Measurements from ENCODE around the gene GSE1. TPM values are rescaled to one million over a fixed set of nuclear protein-coding genes. Genes with fewer than 3 reads are reported as not detected.

GSE1 gene
- total RNA-seq, 1 experiment from 2014 or later, result 38.4 TPM

GRCh38 chr16:85662976-85663830, 50.1 kb downstream of the GSE1 start:
- Histone ChIP-seq H3K36me3 (ENCODE audit: low read depth, low read length) (peaks cover 14% of the 10 kb centered on the region), H3K4me3 (ENCODE audit: low read length) (no peak overlapping the region), H3K27ac (ENCODE audit: low read length) (no peak overlapping the region), H3K4me1 (ENCODE audit: insufficient read depth, low read length) (no peaks in the 10 kb centered on the region), H3K27me3 (ENCODE audit: low read length) (no peaks in the 10 kb centered on the region), H2AFZ (ENCODE audit: low read length) (no peak overlapping the region), H4K20me1 (ENCODE audit: low read length) (no peaks in the 10 kb centered on the region), H3K9me2 (replicated peaks; ENCODE audit: low read length) (no peaks in the 10 kb centered on the region), H3K4me2 (ENCODE audit: low read length) (no peak overlapping the region), H3K9me3 (ENCODE audit: low read length) (no peaks in the 10 kb centered on the region), H3K79me2 (ENCODE audit: low read length) (no peaks in the 10 kb centered on the region), H3K9ac (ENCODE audit: low read length) (no peak overlapping the region), H3F3A (ENCODE audit: low read length, unreplicated experiment) (no peaks in the 10 kb centered on the region)
- no peak for ATAC-seq
- DNase-seq, result no peak
- TF ChIP-seq EZH2phosphoT487 (IDR thresholded peaks at IDR 0.05; ENCODE audit: borderline replicate concordance, low read length) (no peak), EZH2 (IDR thresholded peaks at IDR 0.05; ENCODE audit: low read length, unreplicated experiment) (no peak), CTCF (conservative IDR thresholded peaks at IDR 0.05; ENCODE audit: low read depth, low read length) (no peak)
- no TSS peak for BruUV-seq (replicated peaks)
- ChIA-PET CTCF (no interaction called here), POLR2A (ENCODE audit: unreplicated experiment) (no interaction called here)
- intact Hi-C loops (cut with micrococcal nuclease), result no loop called here

- Histone ChIP-seq H3F3A (ENCODE audit: low read length, unreplicated experiment) (no peaks in the 10 kb centered on the region), H3K9me3 (ENCODE audit: low read length) (no peaks in the 10 kb centered on the region), H3K27me3 (ENCODE audit: low read length) (no peaks in the 10 kb centered on the region), H3K79me2 (ENCODE audit: low read length) (no peaks in the 10 kb centered on the region), H4K20me1 (ENCODE audit: low read length) (no peaks in the 10 kb centered on the region), H3K9ac (ENCODE audit: low read length) (no peak overlapping the region), H3K4me2 (ENCODE audit: low read length) (no peak overlapping the region), H3K4me1 (ENCODE audit: insufficient read depth, low read length) (no peaks in the 10 kb centered on the region), H3K4me3 (ENCODE audit: low read length) (no peak overlapping the region), H3K9me2 (replicated peaks; ENCODE audit: low read length) (no peaks in the 10 kb centered on the region), H2AFZ (ENCODE audit: low read length) (no peak overlapping the region), H3K27ac (ENCODE audit: low read length) (no peak overlapping the region), H3K36me3 (ENCODE audit: low read depth, low read length) (peaks cover 14% of the 10 kb centered on the region)
- intact Hi-C loops (cut with micrococcal nuclease), result no loop called here
- ATAC-seq, result no peak
- BruUV-seq (replicated peaks), result no TSS peak
- ChIA-PET POLR2A (ENCODE audit: unreplicated experiment) (no interaction called here), CTCF (no interaction called here)
- TF ChIP-seq EZH2 (IDR thresholded peaks at IDR 0.05; ENCODE audit: low read length, unreplicated experiment) (no peak), CTCF (conservative IDR thresholded peaks at IDR 0.05; ENCODE audit: low read depth, low read length) (no peak), EZH2phosphoT487 (IDR thresholded peaks at IDR 0.05; ENCODE audit: borderline replicate concordance, low read length) (no peak)
- DNase-seq, result no peak
Observed at GRCh38 chr16:85663891-85664321, 50.8 kb downstream of the GSE1 start.

Data from PC-3 (cell line).